Ishikawa (cell line): Measurements from ENCODE around the gene VEPH1.

Source experiments
- RAD21 ChIP-seq: IDR thresholded peaks from 2 replicates; pipeline ENCODE4 v1.6.1; 2012; ENCODE audit warnings: low read depth
- REST ChIP-seq: IDR thresholded peaks from 2 replicates; pipeline ENCODE4 v1.6.1; 2012; ENCODE audit warnings: low read depth, mild to moderate bottlenecking
- YY1 ChIP-seq: IDR thresholded peaks from 2 replicates; pipeline ENCODE4 v1.6.1; 2012; ENCODE audit warnings: low read depth

GRCh38 chr3:157530637-157531300 lies 27.6 kb upstream of the VEPH1 start:
- TF ChIP-seq RAD21 (no peak), REST (no peak), YY1 (no peak)
